Tibial nerve (tissue), 4 donors: ENCODE data around the gene SIMC1.

Experiments used
- CTCF ChIP-seq, 5 experiments: fragments of 200-600 bp in 3 of 5; fragments of 450-650 bp in 2 of 5; sonication (generic) in 3 of 5; IDR thresholded peaks; one replicate each; pipeline ENCODE4 v1.5.1; 2016 to 2019; ENCODE audit warnings: antibody characterized with exemption in 5 of 5, mild to moderate bottlenecking in 3 of 5, moderate library complexity in 2 of 5
- EP300 ChIP-seq, 2 donors: sonication (generic); formaldehyde crosslinking; IDR thresholded peaks; one replicate each; pipeline ENCODE4 v1.6.1; 2017; ENCODE audit warnings: antibody characterized with exemption in 2 of 2, mild to moderate bottlenecking in 1 of 2
- POLR2A ChIP-seq, 2 donors: fragments of 450-650 bp; IDR thresholded peaks; one replicate each; pipeline ENCODE4 v1.6.1; 2017; ENCODE audit warnings: antibody characterized with exemption in 2 of 2, mild to moderate bottlenecking in 2 of 2, moderate library complexity in 2 of 2

- no peak for TF ChIP-seq CTCF (IDR thresholded peaks at IDR 0.05)
- TF ChIP-seq POLR2A (IDR thresholded peaks at IDR 0.05) = no peak
- no peak for TF ChIP-seq EP300 (IDR thresholded peaks at IDR 0.05)
Measured at GRCh38 chr5:176364765-176365350, 126.6 kb downstream of the SIMC1 start.
